ENCODE measurements around the gene NCK1.

DNA sequence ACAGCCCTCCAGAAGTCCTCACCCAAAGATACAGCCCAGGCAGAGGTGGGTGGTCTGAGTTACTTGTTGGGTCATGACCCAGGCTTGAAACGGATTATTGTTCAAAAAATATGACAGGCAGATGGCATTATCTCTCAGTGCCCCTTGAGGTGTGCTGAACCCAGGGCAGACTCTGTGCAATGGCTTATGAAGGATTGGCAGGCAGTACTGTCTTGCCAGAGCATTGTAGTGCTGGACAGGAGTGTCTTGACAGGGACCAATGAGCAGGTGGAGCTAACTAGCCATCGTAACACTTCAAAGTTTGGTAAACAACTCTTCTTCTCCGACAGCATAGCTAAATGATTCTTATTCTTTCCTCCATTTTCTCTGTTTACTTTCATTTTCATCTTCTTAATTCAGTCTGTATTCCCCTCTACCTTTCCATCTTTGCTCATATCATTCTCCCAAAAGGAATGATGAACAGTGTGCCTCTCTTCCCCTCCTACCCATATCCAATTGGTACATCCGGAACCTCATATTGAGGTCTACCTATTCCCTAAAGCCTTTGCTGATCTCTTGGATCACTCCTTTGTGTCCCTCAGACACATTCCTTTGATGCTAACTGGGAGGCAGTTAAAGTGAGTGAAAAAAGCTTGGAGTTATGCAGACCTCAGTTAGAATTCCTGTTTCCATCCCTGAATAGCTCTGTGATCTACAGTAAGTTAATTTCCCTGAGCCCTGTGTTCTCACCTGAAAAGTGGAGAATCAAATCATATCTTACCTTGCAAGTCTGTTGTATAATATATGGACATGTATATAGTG is 93.2 kb downstream of the NCK1 start:
- no peak for TF ChIP-seq POLR2A (conservative IDR thresholded peaks at IDR 0.05)
- TF ChIP-seq, protein P1, sequence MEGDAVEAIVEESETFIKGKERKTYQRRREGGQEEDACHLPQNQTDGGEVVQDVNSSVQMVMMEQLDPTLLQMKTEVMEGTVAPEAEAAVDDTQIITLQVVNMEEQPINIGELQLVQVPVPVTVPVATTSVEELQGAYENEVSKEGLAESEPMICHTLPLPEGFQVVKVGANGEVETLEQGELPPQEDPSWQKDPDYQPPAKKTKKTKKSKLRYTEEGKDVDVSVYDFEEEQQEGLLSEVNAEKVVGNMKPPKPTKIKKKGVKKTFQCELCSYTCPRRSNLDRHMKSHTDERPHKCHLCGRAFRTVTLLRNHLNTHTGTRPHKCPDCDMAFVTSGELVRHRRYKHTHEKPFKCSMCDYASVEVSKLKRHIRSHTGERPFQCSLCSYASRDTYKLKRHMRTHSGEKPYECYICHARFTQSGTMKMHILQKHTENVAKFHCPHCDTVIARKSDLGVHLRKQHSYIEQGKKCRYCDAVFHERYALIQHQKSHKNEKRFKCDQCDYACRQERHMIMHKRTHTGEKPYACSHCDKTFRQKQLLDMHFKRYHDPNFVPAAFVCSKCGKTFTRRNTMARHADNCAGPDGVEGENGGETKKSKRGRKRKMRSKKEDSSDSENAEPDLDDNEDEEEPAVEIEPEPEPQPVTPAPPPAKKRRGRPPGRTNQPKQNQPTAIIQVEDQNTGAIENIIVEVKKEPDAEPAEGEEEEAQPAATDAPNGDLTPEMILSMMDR (IDR thresholded peaks at IDR 0.05 in 2 of 3, conservative IDR thresholded peaks at IDR 0.05 in 1 of 3; ENCODE audit: insufficient read depth in 2 of 3, low read depth in 1 of 3, low read length in 3 of 3) = no peak
- TF ChIP-seq, protein P2, sequence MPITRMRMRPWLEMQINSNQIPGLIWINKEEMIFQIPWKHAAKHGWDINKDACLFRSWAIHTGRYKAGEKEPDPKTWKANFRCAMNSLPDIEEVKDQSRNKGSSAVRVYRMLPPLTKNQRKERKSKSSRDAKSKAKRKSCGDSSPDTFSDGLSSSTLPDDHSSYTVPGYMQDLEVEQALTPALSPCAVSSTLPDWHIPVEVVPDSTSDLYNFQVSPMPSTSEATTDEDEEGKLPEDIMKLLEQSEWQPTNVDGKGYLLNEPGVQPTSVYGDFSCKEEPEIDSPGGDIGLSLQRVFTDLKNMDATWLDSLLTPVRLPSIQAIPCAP (CRISPR knock-in tag; IDR thresholded peaks at IDR 0.05; ENCODE audit: borderline replicate concordance) = no peak
- TF ChIP-seq, protein P3, sequence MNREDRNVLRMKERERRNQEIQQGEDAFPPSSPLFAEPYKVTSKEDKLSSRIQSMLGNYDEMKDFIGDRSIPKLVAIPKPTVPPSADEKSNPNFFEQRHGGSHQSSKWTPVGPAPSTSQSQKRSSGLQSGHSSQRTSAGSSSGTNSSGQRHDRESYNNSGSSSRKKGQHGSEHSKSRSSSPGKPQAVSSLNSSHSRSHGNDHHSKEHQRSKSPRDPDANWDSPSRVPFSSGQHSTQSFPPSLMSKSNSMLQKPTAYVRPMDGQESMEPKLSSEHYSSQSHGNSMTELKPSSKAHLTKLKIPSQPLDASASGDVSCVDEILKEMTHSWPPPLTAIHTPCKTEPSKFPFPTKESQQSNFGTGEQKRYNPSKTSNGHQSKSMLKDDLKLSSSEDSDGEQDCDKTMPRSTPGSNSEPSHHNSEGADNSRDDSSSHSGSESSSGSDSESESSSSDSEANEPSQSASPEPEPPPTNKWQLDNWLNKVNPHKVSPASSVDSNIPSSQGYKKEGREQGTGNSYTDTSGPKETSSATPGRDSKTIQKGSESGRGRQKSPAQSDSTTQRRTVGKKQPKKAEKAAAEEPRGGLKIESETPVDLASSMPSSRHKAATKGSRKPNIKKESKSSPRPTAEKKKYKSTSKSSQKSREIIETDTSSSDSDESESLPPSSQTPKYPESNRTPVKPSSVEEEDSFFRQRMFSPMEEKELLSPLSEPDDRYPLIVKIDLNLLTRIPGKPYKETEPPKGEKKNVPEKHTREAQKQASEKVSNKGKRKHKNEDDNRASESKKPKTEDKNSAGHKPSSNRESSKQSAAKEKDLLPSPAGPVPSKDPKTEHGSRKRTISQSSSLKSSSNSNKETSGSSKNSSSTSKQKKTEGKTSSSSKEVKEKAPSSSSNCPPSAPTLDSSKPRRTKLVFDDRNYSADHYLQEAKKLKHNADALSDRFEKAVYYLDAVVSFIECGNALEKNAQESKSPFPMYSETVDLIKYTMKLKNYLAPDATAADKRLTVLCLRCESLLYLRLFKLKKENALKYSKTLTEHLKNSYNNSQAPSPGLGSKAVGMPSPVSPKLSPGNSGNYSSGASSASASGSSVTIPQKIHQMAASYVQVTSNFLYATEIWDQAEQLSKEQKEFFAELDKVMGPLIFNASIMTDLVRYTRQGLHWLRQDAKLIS (CRISPR knock-in tag; IDR thresholded peaks at IDR 0.05) = no peak
- TF ChIP-seq NR2C2 (CRISPR knock-in tag; IDR thresholded peaks at IDR 0.05) = no peak
- TF ChIP-seq NR2C2 (tag; IDR thresholded peaks at IDR 0.05) = no peak
